H1 (cell line): Measurements from ENCODE around the gene GULP1. TPM values are rescaled to one million over a fixed set of nuclear protein-coding genes. Genes with fewer than 3 reads are reported as not detected.

Source experiments
- CEBPB ChIP-seq: IDR thresholded peaks from 2 replicates; pipeline ENCODE4 v1.6.1; 2012; ENCODE audit warnings: low read depth, low read length
- CHD7 ChIP-seq: fragments of 300-600 bp; sonication (generic); IDR thresholded peaks from 2 replicates; pipeline ENCODE4 v1.7.1; 2012; ENCODE audit warnings: low read length, moderate library complexity, mild to moderate bottlenecking, inconsistent platforms; ENCODE audit not compliant: insufficient replicate concordance
- CREB1 ChIP-seq: IDR thresholded peaks from 2 replicates; pipeline ENCODE4 v1.6.1; 2012; ENCODE audit warnings: inconsistent platforms
- GTF2F1 ChIP-seq: IDR thresholded peaks from 2 replicates; pipeline ENCODE4 v1.6.1; 2012; ENCODE audit warnings: low read depth, low read length, improper control_type of control experiment, borderline replicate concordance
- NANOG ChIP-seq: IDR thresholded peaks from 2 replicates; pipeline ENCODE4 v1.6.1; 2011; ENCODE audit warnings: low read length, low read depth, mild to moderate bottlenecking, inconsistent platforms; ENCODE audit not compliant: insufficient read depth, poor library complexity, severe bottlenecking
- POLR2A ChIP-seq, 2 experiments: IDR thresholded peaks; 1 replicate in 1 of 2; 2 replicates in 1 of 2; pipeline ENCODE4 v1.6.1; 2011; ENCODE audit warnings: low read depth in 2 of 2, low read length in 2 of 2, mild to moderate bottlenecking in 2 of 2; ENCODE audit errors: control extremely low read depth in 1 of 2
- RBBP5 ChIP-seq: IDR thresholded peaks from 2 replicates; pipeline ENCODE4 v1.7.1; 2012; ENCODE audit warnings: low read depth, mild to moderate bottlenecking, inconsistent platforms, low read length, moderate library complexity, borderline replicate concordance
- SIN3A ChIP-seq, 2 experiments: IDR thresholded peaks in 1 of 2; conservative IDR thresholded peaks in 1 of 2; 2 replicates each; pipeline ENCODE4 v1.6.1; 2011 to 2012; ENCODE audit warnings: low read length in 2 of 2, improper control_type of control experiment in 1 of 2, low read depth in 1 of 2, mild to moderate bottlenecking in 1 of 2
- SP2 ChIP-seq: IDR thresholded peaks from 2 replicates; pipeline ENCODE4 v1.6.1; 2012; ENCODE audit warnings: mild to moderate bottlenecking, low read length, inconsistent platforms
- polyA plus RNA-seq, 7 experiments: library from polyadenylated mRNA; depleted of rRNA in 3 of 7; stranded (reverse) in 5 of 7; unstranded in 2 of 7; fragments of >200 nt in 5 of 7; fragments of 200-250 nt in 2 of 7; gene quantifications; 1 replicate in 5 of 7; 2 replicates in 1 of 7; 4 replicates in 1 of 7; pipeline versions ENCODE4 v1.2.1 to v1.2.3, GENCODE V29; 2011 to 2013; ENCODE audit warnings: missing spikeins in 2 of 7, mixed read lengths in 2 of 7
- total RNA-seq: library from RNA; stranded (reverse); fragmentation: NEBNext Ultra II Directional; extraction: Animal tissue kit (Norgen Biotek cat#: 25700); gene quantifications from 2 replicates; pipeline ENCODE4 v1.2.1, GENCODE V29; 2021
- TF ChIP-seq, protein P1 (sequence below): IDR thresholded peaks from 2 replicates; pipeline ENCODE4 v1.6.1; 2011; ENCODE audit warnings: low read length, improper control_type of control experiment
- TF ChIP-seq, protein P2 (sequence below): IDR thresholded peaks from 2 replicates; pipeline ENCODE4 v1.6.1; 2012; ENCODE audit warnings: inconsistent platforms

GULP1 gene
- total and polyA plus RNA-seq, 2 of the 8 experiments (the other 6 are each of a cell fraction or from before 2014, with no cell fraction given), result 69.7 to 139 TPM

- TF ChIP-seq CHD7 (no peak), SP2 (no peak), CREB1 (no peak), SIN3A (conservative IDR thresholded peaks at IDR 0.05 in 1 of 2, IDR thresholded peaks at IDR 0.05 in 1 of 2; ENCODE audit: low read depth in 1 of 2, low read length in 2 of 2) (no peak), POLR2A (IDR thresholded peaks at IDR 0.05; ENCODE audit: control extremely low read depth in 1 of 2, low read depth in 2 of 2, low read length in 2 of 2) (no peak), NANOG (no peak), GTF2F1 (no peak), RBBP5 (no peak), CEBPB (no peak)
- TF ChIP-seq, protein P1, sequence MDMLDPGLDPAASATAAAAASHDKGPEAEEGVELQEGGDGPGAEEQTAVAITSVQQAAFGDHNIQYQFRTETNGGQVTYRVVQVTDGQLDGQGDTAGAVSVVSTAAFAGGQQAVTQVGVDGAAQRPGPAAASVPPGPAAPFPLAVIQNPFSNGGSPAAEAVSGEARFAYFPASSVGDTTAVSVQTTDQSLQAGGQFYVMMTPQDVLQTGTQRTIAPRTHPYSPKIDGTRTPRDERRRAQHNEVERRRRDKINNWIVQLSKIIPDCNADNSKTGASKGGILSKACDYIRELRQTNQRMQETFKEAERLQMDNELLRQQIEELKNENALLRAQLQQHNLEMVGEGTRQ, result no peak
- TF ChIP-seq, protein P2, sequence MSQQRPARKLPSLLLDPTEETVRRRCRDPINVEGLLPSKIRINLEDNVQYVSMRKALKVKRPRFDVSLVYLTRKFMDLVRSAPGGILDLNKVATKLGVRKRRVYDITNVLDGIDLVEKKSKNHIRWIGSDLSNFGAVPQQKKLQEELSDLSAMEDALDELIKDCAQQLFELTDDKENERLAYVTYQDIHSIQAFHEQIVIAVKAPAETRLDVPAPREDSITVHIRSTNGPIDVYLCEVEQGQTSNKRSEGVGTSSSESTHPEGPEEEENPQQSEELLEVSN, result no peak
Observed at GRCh38 chr2:188523919-188524318, 232.2 kb downstream of the GULP1 start (continued).
